PC-3 (cell line): ENCODE measurements around the gene POR.

Experiments
- EZH2 ChIP-seq: fragments of 300-600 bp; sonication (generic); IDR thresholded peaks from one replicate; pipeline ENCODE4 v1.6.1; 2017; ENCODE audit warnings: antibody characterized with exemption, mild to moderate bottlenecking, low read length; ENCODE audit not compliant: unreplicated experiment
- EZH2phosphoT487 ChIP-seq: fragments of 300-600 bp; sonication (generic); IDR thresholded peaks from 2 replicates; pipeline ENCODE4 v1.6.1; 2018; ENCODE audit warnings: mild to moderate bottlenecking, antibody characterized with exemption, low read length, borderline replicate concordance
- TF ChIP-seq, protein P1 (sequence below): fragments of 300-600 bp; sonication (generic); conservative IDR thresholded peaks from 2 replicates; pipeline ENCODE4 v1.5.1; 2017; ENCODE audit warnings: antibody characterized with exemption, low read depth, mild to moderate bottlenecking, low read length

DNA sequence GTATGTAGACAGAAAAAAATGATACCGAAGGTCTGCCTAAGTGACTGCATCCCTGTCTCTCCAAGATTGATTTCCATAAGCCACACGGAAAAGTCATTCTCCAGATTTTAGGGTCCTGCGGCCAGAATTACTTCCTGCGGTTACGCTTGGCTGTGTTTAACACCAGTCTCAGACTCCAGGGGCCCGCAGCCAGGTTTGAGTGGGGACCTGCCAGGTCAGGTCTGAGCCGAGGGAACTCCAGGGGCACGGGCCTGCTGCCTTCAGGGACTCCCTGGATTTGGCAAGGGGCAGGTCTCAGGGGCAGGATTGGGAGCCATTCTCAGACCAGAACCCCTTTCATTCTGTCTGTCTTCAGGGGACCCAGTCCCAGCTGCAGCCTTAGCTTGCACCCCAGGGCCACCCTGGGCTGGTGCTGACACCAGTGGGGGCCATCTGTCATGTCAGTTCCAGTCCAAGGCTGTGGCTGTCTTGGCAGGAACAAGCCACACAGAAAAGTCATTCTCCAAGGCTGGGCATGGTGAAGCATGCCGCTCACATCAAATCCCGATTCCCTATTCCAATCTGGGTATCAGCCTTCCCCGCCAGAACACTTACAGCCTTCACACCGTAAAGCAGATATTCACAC is 40.5 kb downstream of the POR start:
- TF ChIP-seq, protein P1, sequence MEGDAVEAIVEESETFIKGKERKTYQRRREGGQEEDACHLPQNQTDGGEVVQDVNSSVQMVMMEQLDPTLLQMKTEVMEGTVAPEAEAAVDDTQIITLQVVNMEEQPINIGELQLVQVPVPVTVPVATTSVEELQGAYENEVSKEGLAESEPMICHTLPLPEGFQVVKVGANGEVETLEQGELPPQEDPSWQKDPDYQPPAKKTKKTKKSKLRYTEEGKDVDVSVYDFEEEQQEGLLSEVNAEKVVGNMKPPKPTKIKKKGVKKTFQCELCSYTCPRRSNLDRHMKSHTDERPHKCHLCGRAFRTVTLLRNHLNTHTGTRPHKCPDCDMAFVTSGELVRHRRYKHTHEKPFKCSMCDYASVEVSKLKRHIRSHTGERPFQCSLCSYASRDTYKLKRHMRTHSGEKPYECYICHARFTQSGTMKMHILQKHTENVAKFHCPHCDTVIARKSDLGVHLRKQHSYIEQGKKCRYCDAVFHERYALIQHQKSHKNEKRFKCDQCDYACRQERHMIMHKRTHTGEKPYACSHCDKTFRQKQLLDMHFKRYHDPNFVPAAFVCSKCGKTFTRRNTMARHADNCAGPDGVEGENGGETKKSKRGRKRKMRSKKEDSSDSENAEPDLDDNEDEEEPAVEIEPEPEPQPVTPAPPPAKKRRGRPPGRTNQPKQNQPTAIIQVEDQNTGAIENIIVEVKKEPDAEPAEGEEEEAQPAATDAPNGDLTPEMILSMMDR = no peak
- no peak for TF ChIP-seq EZH2phosphoT487
- no peak for TF ChIP-seq EZH2
